OCI-LY1 (cell line): ENCODE data around the gene HPS4.

Source experiments
- CTCF ChIP-seq: fragments of 200-600 bp; sonication (generic), shearing (Covaris generic); IDR thresholded peaks from 2 replicates; pipeline ENCODE4 v1.5.1; 2017; ENCODE audit warnings: mild to moderate bottlenecking, antibody characterized with exemption, low read length, moderate library complexity, mixed read lengths
- EZH2 ChIP-seq: fragments of 200-600 bp; sonication (generic), shearing (Covaris generic); IDR thresholded peaks from 2 replicates; pipeline ENCODE4 v1.8.0; 2017; ENCODE audit warnings: borderline replicate concordance, mixed run types, mild to moderate bottlenecking, antibody characterized with exemption, low read length, moderate library complexity, mixed read lengths

- TF ChIP-seq CTCF (no peak), EZH2 (no peak)
Measured at GRCh38 chr22:26471522-26471921, 12.1 kb downstream of the HPS4 start.
